GM12878 (cell line): ENCODE measurements around the gene TGM6.

Experiments used
- BCLAF1 ChIP-seq: fragments of 450-650 bp; IDR thresholded peaks from 2 replicates; pipeline ENCODE4 v1.6.1; 2017; ENCODE audit warnings: antibody characterized with exemption, mild to moderate bottlenecking, moderate library complexity
- CTCF ChIP-seq, 3 experiments: IDR thresholded peaks in 2 of 3; conservative IDR thresholded peaks in 1 of 3; 2 replicates each; pipeline ENCODE4 v1.5.1; 2011; ENCODE audit warnings: low read depth in 3 of 3, low read length in 3 of 3, mild to moderate bottlenecking in 3 of 3, control low read depth in 2 of 3, moderate library complexity in 2 of 3, inconsistent platforms in 1 of 3, mixed read lengths in 1 of 3; ENCODE audit not compliant: control insufficient read depth in 2 of 3, insufficient read depth in 1 of 3; ENCODE audit errors: extremely low read depth in 1 of 3
- IRF4 ChIP-seq: IDR thresholded peaks from 2 replicates; pipeline ENCODE4 v1.6.1; 2011; ENCODE audit warnings: low read depth, low read length
- POLR2AphosphoS5 ChIP-seq: IDR thresholded peaks from 2 replicates; pipeline ENCODE4 v1.6.1; 2011; ENCODE audit warnings: mild to moderate bottlenecking, low read length, inconsistent platforms
- SMAD1 ChIP-seq: fragments of 450-650 bp; IDR thresholded peaks from 2 replicates; pipeline ENCODE4 v1.6.1; 2018; ENCODE audit warnings: mild to moderate bottlenecking, low read depth; ENCODE audit not compliant: partially characterized antibody

- no peak for TF ChIP-seq BCLAF1
- TF ChIP-seq SMAD1 = no peak
- TF ChIP-seq IRF4 = no peak
- no peak for TF ChIP-seq CTCF (IDR thresholded peaks at IDR 0.05 in 2 of 3, conservative IDR thresholded peaks at IDR 0.05 in 1 of 3; ENCODE audit: control insufficient read depth in 2 of 3, extremely low read depth in 1 of 3, insufficient read depth in 1 of 3, low read depth in 3 of 3, low read length in 3 of 3)
- no peak for TF ChIP-seq POLR2AphosphoS5
Measured at GRCh38 chr20:2340823-2341222, 39.9 kb upstream of the TGM6 start.
